ENCODE results near the gene ACO2.
"Not testable (repeated sequence)": the region's sequence is repeated elsewhere in the genome, so short reads cannot be mapped to it uniquely, and the experiment has no call there.

DNA sequence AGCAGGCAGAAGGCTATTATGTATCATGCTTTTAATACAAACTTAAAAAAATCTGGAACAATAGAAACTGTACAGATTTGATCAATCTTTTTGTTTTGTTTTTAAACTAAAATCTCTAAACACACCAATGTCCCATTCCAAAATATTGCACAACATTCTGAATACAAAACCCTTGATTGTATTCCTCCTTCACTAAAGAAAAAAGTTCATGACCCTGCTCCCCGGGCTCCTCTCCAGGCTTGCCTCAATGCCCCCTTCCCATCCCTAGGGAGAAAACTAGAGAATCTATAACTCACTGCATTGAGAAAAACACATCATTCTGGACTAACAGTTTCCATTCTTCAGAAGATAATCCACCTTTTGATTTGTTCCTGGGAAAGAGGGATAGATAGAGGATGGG lies 35.4 kb upstream of the ACO2 start:
- TF ChIP-seq, protein P1, sequence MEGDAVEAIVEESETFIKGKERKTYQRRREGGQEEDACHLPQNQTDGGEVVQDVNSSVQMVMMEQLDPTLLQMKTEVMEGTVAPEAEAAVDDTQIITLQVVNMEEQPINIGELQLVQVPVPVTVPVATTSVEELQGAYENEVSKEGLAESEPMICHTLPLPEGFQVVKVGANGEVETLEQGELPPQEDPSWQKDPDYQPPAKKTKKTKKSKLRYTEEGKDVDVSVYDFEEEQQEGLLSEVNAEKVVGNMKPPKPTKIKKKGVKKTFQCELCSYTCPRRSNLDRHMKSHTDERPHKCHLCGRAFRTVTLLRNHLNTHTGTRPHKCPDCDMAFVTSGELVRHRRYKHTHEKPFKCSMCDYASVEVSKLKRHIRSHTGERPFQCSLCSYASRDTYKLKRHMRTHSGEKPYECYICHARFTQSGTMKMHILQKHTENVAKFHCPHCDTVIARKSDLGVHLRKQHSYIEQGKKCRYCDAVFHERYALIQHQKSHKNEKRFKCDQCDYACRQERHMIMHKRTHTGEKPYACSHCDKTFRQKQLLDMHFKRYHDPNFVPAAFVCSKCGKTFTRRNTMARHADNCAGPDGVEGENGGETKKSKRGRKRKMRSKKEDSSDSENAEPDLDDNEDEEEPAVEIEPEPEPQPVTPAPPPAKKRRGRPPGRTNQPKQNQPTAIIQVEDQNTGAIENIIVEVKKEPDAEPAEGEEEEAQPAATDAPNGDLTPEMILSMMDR (IDR thresholded peaks at IDR 0.05): not testable (repeated sequence)
- not testable (repeated sequence) for TF ChIP-seq EP300 (IDR thresholded peaks at IDR 0.05; ENCODE audit: low read depth); POLR2A (IDR thresholded peaks at IDR 0.05); POLR2AphosphoS5 (IDR thresholded peaks at IDR 0.05)
